IPS-15b (cell line): Measurements from ENCODE around the gene RXFP4.
A peak's percentile ranks its signal among the peaks of the same experiment; 100 is the strongest.
"Not testable (repeated sequence)": the region's sequence is repeated elsewhere in the genome, so short reads cannot be mapped to it uniquely, and the experiment has no call there.

Experiments
- H3K27me3 ChIP-seq: one replicate; pipeline ENCODE4 v1.6.1; 2013; ENCODE audit warnings: low read length; ENCODE audit not compliant: control insufficient read depth, insufficient read depth
- H3K36me3 ChIP-seq: one replicate; pipeline ENCODE4 v1.6.1; 2013; ENCODE audit warnings: low read length; ENCODE audit not compliant: control insufficient read depth, insufficient read depth
- H3K4me1 ChIP-seq: one replicate; pipeline ENCODE4 v1.6.1; 2013; ENCODE audit warnings: mild to moderate bottlenecking, low read length; ENCODE audit not compliant: control insufficient read depth, insufficient read depth
- H3K4me3 ChIP-seq: one replicate; pipeline ENCODE4 v1.5.1; 2013; ENCODE audit warnings: low read depth, low read length
- H3K9ac ChIP-seq: one replicate; pipeline ENCODE4 v1.6.1; 2013; ENCODE audit warnings: low read depth, mild to moderate bottlenecking, low read length
- H3K9me3 ChIP-seq: one replicate; pipeline ENCODE4 v1.6.1; 2013; ENCODE audit warnings: mild to moderate bottlenecking, low read length; ENCODE audit not compliant: control insufficient read depth, insufficient read depth

RXFP4 gene

DNA sequence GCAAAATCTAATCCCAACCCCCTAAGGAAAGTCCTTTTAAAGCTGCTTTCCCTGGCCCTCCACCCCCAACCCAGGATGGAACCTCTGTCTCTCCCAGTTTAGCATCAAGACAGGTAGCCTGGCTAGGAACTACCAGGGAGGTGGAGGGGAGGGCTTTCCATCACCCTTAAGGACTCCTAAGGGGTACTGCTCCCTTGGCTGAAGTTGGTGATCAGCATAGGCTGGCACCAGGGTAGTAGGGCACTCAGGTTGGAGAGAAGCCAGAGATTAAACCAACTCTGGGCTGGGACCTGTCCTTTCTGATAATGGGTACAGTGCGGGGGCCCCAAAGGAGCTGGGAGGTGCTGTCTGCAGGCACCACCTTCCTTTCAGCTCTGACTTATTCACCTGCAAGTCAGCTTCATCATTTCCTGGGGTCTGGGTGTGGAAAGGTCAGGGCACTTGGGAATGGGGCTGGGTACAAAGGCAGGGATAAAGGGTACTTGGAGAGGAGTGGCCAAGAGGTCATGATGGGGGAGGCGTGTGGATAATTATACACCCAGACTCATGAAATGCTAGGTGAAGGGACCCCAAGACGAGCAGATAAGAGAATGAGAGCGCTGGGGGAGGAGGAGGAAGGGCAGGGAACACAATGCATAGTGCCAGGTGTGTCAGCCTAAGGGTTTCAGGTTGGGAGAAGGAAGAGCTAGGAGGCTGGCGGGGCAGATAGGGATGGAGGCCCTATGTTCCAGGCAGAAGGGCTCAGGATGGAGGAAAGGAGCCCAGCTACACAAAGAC, 35.7 kb downstream of the RXFP4 start:
- Histone ChIP-seq H3K4me3 (peak overlapping the region; percentile 89), H3K27me3 (no peaks in the 10 kb centered on the region), H3K4me1 (peaks cover 38% of the 10 kb centered on the region), H3K36me3 (no peaks in the 10 kb centered on the region), H3K9me3 (no peaks in the 10 kb centered on the region), H3K9ac (peak overlapping the region; percentile 90)

DNA sequence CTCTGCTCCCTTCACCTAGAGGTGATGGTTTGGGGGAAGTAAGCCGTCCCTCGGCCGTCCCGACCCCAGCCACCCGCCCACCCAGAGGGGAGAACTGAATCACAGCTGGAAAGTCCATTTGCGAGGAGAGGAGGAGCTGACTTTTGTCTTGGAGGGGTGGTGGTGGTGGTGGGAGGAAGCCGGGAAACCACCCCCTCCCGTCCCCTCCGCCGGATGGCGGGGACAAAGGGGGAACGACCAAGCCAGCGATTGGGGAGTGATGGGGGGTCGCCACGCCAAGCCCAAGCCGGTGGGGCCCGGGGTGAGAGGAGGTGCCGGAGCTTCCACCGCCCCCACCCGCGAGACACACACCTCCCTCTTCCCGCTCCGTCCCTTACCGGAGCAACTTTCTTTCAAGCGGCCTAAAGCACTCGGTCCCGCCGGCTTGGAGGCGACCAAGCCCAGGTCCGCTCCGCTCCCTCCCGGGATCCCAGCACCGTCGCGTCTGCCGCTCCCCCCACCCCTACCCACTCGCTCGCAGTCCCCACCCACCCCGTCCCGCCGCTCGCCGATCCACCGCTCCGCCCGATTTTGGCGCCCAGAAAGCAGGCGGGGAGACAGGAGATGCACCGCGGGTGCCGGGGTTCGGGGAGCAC, 36.4 kb downstream of the RXFP4 start:
- H3K27me3 ChIP-seq = no peaks in the 10 kb centered on the region
- H3K36me3 ChIP-seq = no peaks in the 10 kb centered on the region
- no peaks in the 10 kb centered on the region for H3K9me3 ChIP-seq
- peak overlapping the region; percentile 90 for H3K9ac ChIP-seq
- peaks cover 38% of the 10 kb centered on the region for H3K4me1 ChIP-seq
- H3K4me3 ChIP-seq = peak overlapping the region; percentile 89

GRCh38 chr1:155978325-155978972, 37.0 kb downstream of the RXFP4 start, which contains the start of gene ARHGEF2:
ARHGEF2 (minus strand) TSS chr1:155978547; CDS start chr1:155978427, 120 bp downstream.
- H3K4me3 ChIP-seq = peak within 1 kb of the TSS; percentile 89
- no peaks in the 10 kb centered on the region for H3K9me3 ChIP-seq
- H3K4me1 ChIP-seq = peaks cover 42% of the 10 kb centered on the region

GRCh38 chr1:155978973-155979429, 37.6 kb downstream of the RXFP4 start:
- H3K9me3 ChIP-seq = no peaks in the 10 kb centered on the region
- H3K4me1 ChIP-seq = peaks cover 47% of the 10 kb centered on the region
- peak overlapping the region; percentile 89 for H3K4me3 ChIP-seq
- peak overlapping the region; percentile 14 for H3K9ac ChIP-seq
- H3K27me3 ChIP-seq = no peaks in the 10 kb centered on the region
- H3K36me3 ChIP-seq = no peaks in the 10 kb centered on the region

More at GRCh38 chr1:155978325-155978972, 37.0 kb downstream of the RXFP4 start, which contains the start of gene ARHGEF2:
- Histone ChIP-seq H3K27me3 (no peaks in the 10 kb centered on the region), H3K9ac (peak within 1 kb of the TSS; percentile 90), H3K36me3 (no peaks in the 10 kb centered on the region)

DNA sequence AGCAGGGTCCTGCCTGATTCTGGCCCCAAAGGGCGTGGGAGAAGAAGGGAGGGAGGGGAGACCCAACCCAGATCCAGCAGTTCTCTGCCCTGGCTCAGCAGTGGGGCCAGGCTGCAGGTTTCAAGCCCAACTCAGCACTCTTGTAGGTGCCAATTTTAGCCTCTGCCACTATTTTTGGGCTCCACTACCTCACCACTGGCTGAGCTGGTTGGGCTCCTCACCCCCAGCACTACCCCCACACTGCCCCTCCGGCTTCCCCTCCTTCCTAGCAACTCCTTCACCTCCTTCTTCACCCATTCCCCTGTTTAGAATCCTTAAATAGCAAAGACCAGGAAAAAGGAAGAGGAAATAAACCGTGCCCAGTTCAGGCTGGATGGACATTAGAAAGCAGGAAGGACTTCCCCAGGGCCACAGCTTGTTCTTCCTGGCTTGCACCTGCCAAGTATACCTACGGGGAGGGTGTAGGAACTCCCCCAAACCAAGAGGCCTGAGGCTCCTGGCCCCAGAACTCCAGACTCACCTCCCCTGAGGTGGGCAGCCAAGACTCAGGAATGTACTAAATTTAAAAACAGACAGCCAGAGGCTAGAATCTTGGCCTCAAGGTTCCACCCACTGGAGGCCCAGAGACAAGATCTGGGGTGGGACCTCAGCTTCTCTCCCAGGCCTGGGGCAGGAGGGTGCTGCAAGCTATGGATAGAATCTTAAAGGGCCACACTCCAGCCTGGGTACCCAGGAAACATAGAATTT, 38.3 kb downstream of the RXFP4 start:
- Histone ChIP-seq H3K4me3 (peak overlapping the region; percentile 89), H3K9ac (no peak overlapping the region), H3K9me3 (no peaks in the 10 kb centered on the region), H3K4me1 (peaks cover 46% of the 10 kb centered on the region), H3K36me3 (no peaks in the 10 kb centered on the region), H3K27me3 (no peaks in the 10 kb centered on the region)

- Histone ChIP-seq H3K9me3 (no peaks in the 10 kb centered on the region), H3K9ac (no peak overlapping the region), H3K4me1 (peaks cover 36% of the 10 kb centered on the region), H3K27me3 (no peaks in the 10 kb centered on the region), H3K36me3 (no peaks in the 10 kb centered on the region), H3K4me3 (no peak overlapping the region)
Observed at GRCh38 chr1:155981266-155982088, 40.0 kb downstream of the RXFP4 start.

- no peak overlapping the region for H3K4me3 ChIP-seq
Observed at GRCh38 chr1:155982106-155982505, 40.7 kb downstream of the RXFP4 start.

GRCh38 chr1:155983191-155984024, 42.0 kb downstream of the RXFP4 start:
- Histone ChIP-seq H3K36me3 (no peaks in the 10 kb centered on the region), H3K9me3 (no peaks in the 10 kb centered on the region), H3K27me3 (no peaks in the 10 kb centered on the region), H3K9ac (no peak overlapping the region), H3K4me1 (peaks cover 33% of the 10 kb centered on the region), H3K4me3 (peak overlapping the region; percentile 28)

More at GRCh38 chr1:155982106-155982505, 40.7 kb downstream of the RXFP4 start:
- peaks cover 33% of the 10 kb centered on the region for H3K4me1 ChIP-seq
- H3K36me3 ChIP-seq = no peaks in the 10 kb centered on the region
- H3K27me3 ChIP-seq = no peaks in the 10 kb centered on the region
- H3K9me3 ChIP-seq = no peaks in the 10 kb centered on the region
- no peak overlapping the region for H3K9ac ChIP-seq

DNA sequence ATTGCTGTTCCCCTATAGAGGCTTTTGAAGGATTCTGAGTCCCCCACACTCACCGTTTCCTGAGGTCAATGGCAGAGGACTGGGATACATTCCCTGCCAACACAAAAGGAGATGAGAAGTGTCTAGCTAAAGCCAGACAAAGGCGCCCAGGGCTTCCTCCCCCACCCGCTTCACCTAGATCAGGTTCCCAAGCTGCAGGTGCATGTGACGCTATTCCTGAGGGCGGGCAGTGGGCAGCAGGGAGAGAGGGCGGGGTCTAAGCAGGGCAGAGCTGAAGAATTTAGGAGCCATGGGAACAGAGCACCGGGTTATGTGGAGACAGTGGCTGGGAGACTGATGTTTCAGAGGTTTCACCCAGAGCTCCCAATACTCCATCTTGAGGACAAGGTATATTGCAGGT, 42.9 kb downstream of the RXFP4 start:
- peaks cover 36% of the 10 kb centered on the region for H3K4me1 ChIP-seq
- H3K9ac ChIP-seq = no peak overlapping the region

GRCh38 chr1:155984903-155985645, 43.6 kb downstream of the RXFP4 start:
- H3K4me1 ChIP-seq = peaks cover 28% of the 10 kb centered on the region
- not testable (repeated sequence) for H3K9me3 ChIP-seq, H3K9ac ChIP-seq, H3K27me3 ChIP-seq, H3K36me3 ChIP-seq
- H3K4me3 ChIP-seq = peak overlapping the region; percentile 28

More for the DNA sequence above, 42.9 kb downstream of the RXFP4 start:
- H3K36me3 ChIP-seq = no peaks in the 10 kb centered on the region
- H3K9me3 ChIP-seq = no peaks in the 10 kb centered on the region
- no peaks in the 10 kb centered on the region for H3K27me3 ChIP-seq
- H3K4me3 ChIP-seq = peak overlapping the region; percentile 28
